ENCODE data around the gene PPRC1. TPM values are rescaled to one million over a fixed set of nuclear protein-coding genes. Genes with fewer than 3 reads are reported as not detected.
A peak's percentile ranks its signal among the peaks of the same experiment; 100 is the strongest.

PPRC1 gene
- total RNA-seq, 2 donors from 2014 or later, result 56.3 to 134 TPM

GRCh38 chr10:102122450-102122849 lies 10.4 kb upstream of the PPRC1 start:
- no peak for ATAC-seq
- Mint-ChIP-seq H3K27ac (no peak overlapping the region), H3K4me3 (no peak overlapping the region), H3K4me1 (ENCODE audit: low read depth in 2 of 2) (peaks cover 18 to 27% of the 10 kb centered on the region in 2 donors), H3K27me3 (no peaks in the 10 kb centered on the region), H3K9me3 (no peaks in the 10 kb centered on the region), H3K36me3 (no peaks in the 10 kb centered on the region)
- DNase-seq (ENCODE audit: low spot score), result no peak

DNA sequence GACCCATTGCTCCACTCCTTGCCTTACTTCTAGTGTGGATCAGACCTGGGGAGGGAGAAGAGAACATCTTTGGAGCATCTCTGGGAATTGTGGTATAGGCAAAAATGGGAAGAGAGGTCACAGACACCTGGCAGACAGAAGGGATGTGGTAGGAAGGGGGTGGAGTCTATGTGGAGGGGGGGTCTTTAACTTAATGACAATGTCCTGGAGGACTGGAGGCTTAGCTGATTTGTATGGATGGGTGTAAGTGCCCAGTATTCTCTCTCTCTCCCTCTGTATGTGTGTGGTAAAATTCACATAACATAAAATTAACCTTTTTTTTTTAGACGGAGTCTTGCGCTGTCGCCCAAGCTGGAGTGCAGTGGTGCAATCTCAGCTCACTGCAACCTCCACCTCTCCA lies 9.6 kb upstream of the PPRC1 start:
- H3K4me3 Mint-ChIP-seq, result no peak overlapping the region
- no peak for DNase-seq (ENCODE audit: low spot score)
- H3K9me3 Mint-ChIP-seq, result no peaks in the 10 kb centered on the region
- H3K36me3 Mint-ChIP-seq, result no peaks in the 10 kb centered on the region
- no peak for ATAC-seq
- no peaks in the 10 kb centered on the region for H3K27me3 Mint-ChIP-seq
- no peak overlapping the region for H3K27ac Mint-ChIP-seq
- H3K4me1 Mint-ChIP-seq (ENCODE audit: low read depth in 2 of 2), result peaks cover 10 to 20% of the 10 kb centered on the region in 2 donors

DNA sequence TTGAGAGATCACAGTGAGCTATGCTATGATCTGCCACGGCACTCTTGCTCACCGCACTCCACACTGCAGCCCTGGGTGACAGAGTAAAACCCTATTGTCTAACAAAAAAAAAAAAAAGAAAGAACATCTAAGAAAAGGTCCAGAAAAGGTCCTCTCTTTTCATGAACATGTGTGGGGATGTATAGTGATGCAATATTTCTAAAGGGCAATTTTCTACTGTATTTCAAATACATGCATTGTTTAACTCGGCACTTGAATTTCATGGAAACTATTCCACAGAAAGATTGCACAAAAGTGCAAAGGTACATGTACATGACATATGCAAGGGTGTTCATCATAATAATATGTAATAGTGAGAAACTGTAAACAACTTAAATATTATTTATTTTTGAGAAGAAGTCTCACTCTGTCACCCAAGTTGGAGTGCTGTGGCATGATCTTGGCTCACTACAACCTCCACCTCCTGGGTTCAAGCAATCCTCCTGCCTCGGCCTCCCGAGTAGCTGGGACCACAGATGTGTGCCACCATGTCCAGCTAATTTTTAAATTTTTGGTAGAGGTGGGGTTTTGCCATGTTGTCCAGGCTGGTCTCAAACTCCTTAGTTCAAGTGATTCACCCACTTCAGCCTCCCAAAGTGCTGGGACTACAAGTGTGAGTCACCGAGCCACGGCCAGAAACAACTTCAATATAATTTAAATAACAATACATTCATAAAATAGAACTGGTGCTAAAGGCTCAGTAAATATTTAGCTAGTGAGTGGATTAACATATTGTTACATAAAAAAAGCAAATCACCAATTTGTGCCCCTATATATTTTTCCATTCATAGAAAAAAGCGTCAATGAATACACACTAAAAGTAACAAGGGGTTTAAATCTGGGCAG lies 1.3 kb upstream of the PPRC1 start:
- Mint-ChIP-seq H3K36me3 (peaks cover 18% of the 10 kb centered on the region), H3K4me3 (peak overlapping the region; percentile 98), H3K27ac (peak overlapping the region; percentile 95 to 97), H3K9me3 (no peaks in the 10 kb centered on the region), H3K4me1 (ENCODE audit: low read depth in 2 of 2) (peaks cover 29 to 31% of the 10 kb centered on the region in 2 donors), H3K27me3 (no peaks in the 10 kb centered on the region)
- DNase-seq (ENCODE audit: low spot score), result no peak
- no peak for ATAC-seq

GRCh38 chr10:102132193-102132562 lies 662 bp upstream of the PPRC1 start:
- DNase-seq (ENCODE audit: low spot score), result no peak
- Mint-ChIP-seq H3K9me3 (no peaks in the 10 kb centered on the region), H3K4me3 (peak overlapping the region; percentile 98), H3K27me3 (no peaks in the 10 kb centered on the region), H3K4me1 (ENCODE audit: low read depth in 2 of 2) (peaks cover 29 to 34% of the 10 kb centered on the region in 2 donors), H3K27ac (peak overlapping the region; percentile 95 to 97), H3K36me3 (peaks cover 18% of the 10 kb centered on the region)
- ATAC-seq, result no peak

GRCh38 chr10:102133373-102134195 lies 744 bp downstream of the PPRC1 start:
- H3K9me3 Mint-ChIP-seq, result no peaks in the 10 kb centered on the region
- H3K27me3 Mint-ChIP-seq, result no peaks in the 10 kb centered on the region
- peaks cover 29 to 41% of the 10 kb centered on the region in 2 donors for H3K4me1 Mint-ChIP-seq (ENCODE audit: low read depth in 2 of 2)
- ATAC-seq (peak; percentile 28 to 53), DNase-seq (ENCODE audit: low spot score) (peak; percentile 74)
- peak overlapping the region; percentile 95 to 97 for H3K27ac Mint-ChIP-seq
- peaks cover 18% of the 10 kb centered on the region for H3K36me3 Mint-ChIP-seq
- H3K4me3 Mint-ChIP-seq, result peak overlapping the region; percentile 98

DNA sequence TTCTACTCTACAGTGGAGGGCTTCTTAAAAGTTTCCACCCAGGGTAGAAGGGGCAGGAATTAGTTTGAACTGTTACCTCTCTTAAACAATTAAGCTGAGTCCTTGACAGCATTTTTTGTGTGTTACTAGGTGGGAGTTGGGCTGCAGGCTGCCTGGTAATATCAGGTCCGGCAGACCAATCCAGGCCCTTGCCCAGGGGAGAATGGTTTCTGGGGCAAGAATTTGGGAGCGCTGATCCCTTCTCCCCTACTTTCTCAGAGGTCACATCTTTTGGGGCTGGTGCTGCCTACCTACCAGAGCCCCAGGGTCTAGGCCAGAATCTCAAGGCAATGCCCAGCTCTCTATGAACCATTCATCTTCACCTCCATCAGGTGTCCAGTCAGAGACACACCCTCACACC lies 1.6 kb downstream of the PPRC1 start:
- Mint-ChIP-seq H3K27ac (peak overlapping the region; percentile 95 to 97), H3K4me3 (peak overlapping the region; percentile 98), H3K4me1 (ENCODE audit: low read depth in 2 of 2) (peaks cover 29 to 45% of the 10 kb centered on the region in 2 donors), H3K27me3 (no peaks in the 10 kb centered on the region), H3K36me3 (peaks cover 23% of the 10 kb centered on the region), H3K9me3 (no peaks in the 10 kb centered on the region)
- DNase-seq (ENCODE audit: low spot score) (no peak), ATAC-seq (no peak)

- peaks cover 29 to 49% of the 10 kb centered on the region in 2 donors for H3K4me1 Mint-ChIP-seq (ENCODE audit: low read depth in 2 of 2)
Measured at GRCh38 chr10:102135956-102136526, 3.2 kb downstream of the PPRC1 start.

DNA sequence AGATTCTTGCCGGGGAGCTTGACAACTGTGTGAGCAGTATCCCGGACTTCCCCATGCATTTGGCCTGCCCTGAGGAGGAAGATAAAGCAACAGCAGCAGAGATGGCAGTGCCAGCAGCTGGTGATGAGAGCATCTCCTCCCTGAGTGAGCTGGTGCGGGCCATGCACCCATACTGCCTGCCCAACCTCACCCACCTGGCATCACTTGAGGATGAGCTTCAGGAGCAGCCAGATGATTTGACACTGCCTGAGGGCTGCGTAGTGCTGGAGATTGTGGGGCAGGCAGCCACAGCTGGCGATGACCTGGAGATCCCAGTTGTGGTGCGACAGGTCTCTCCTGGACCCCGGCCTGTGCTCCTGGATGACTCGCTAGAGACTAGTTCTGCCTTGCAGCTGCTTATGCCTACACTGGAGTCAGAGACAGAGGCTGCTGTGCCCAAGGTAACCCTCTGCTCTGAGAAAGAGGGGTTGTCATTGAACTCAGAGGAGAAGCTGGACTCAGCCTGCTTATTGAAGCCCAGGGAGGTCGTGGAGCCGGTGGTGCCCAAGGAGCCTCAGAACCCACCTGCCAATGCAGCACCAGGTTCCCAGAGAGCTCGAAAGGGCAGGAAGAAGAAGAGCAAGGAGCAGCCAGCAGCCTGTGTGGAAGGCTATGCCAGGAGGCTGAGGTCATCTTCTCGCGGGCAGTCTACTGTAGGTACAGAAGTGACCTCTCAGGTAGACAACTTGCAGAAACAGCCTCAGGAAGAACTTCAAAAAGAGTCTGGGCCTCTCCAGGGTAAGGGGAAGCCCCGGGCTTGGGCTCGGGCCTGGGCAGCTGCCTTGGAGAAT lies 6.7 kb downstream of the PPRC1 start:
- H3K4me3 Mint-ChIP-seq, result no peak overlapping the region
- DNase-seq (ENCODE audit: low spot score), result no peak
- no peak overlapping the region for H3K27ac Mint-ChIP-seq
- no peak for ATAC-seq
- H3K36me3 Mint-ChIP-seq, result peaks cover 16% of the 10 kb centered on the region
- H3K4me1 Mint-ChIP-seq (ENCODE audit: low read depth in 2 of 2), result peaks cover 14 to 39% of the 10 kb centered on the region in 2 donors
- H3K27me3 Mint-ChIP-seq, result no peaks in the 10 kb centered on the region
- no peaks in the 10 kb centered on the region for H3K9me3 Mint-ChIP-seq

More at GRCh38 chr10:102135956-102136526, 3.2 kb downstream of the PPRC1 start:
- ATAC-seq (no peak), DNase-seq (ENCODE audit: low spot score) (peak; percentile 3)
- Mint-ChIP-seq H3K36me3 (peaks cover 23% of the 10 kb centered on the region), H3K4me3 (peak overlapping the region; percentile 47), H3K27ac (peak overlapping the region in 1 of 2 donors; percentile 50), H3K27me3 (no peaks in the 10 kb centered on the region), H3K9me3 (no peaks in the 10 kb centered on the region)

GRCh38 chr10:102140218-102140617 lies 7.4 kb downstream of the PPRC1 start:
- no peak overlapping the region for H3K27ac Mint-ChIP-seq
- no peaks in the 10 kb centered on the region for H3K27me3 Mint-ChIP-seq
- H3K9me3 Mint-ChIP-seq, result no peaks in the 10 kb centered on the region
- peaks cover 7 to 32% of the 10 kb centered on the region in 2 donors for H3K4me1 Mint-ChIP-seq (ENCODE audit: low read depth in 2 of 2)
- DNase-seq (ENCODE audit: low spot score) (no peak), ATAC-seq (peak; percentile 5 to 8)
- H3K4me3 Mint-ChIP-seq, result no peak overlapping the region
- peaks cover 14% of the 10 kb centered on the region for H3K36me3 Mint-ChIP-seq

- Mint-ChIP-seq H3K4me1 (ENCODE audit: low read depth in 2 of 2) (peaks cover under 1 to 27% of the 10 kb centered on the region in 2 donors), H3K4me3 (no peak overlapping the region), H3K9me3 (no peaks in the 10 kb centered on the region), H3K36me3 (peaks cover 17% of the 10 kb centered on the region), H3K27me3 (no peaks in the 10 kb centered on the region), H3K27ac (no peak overlapping the region)
- no peak for DNase-seq (ENCODE audit: low spot score)
- ATAC-seq, result no peak
Measured at GRCh38 chr10:102140913-102141540, 8.2 kb downstream of the PPRC1 start.

- no peak overlapping the region for H3K27ac Mint-ChIP-seq
- peaks cover 19% of the 10 kb centered on the region for H3K36me3 Mint-ChIP-seq
- DNase-seq (ENCODE audit: low spot score) (no peak), ATAC-seq (peak in 1 of 2 donors; percentile 24)
- H3K27me3 Mint-ChIP-seq, result no peaks in the 10 kb centered on the region
- H3K4me3 Mint-ChIP-seq, result no peak overlapping the region
- peaks cover 0 to 26% of the 10 kb centered on the region in 2 donors for H3K4me1 Mint-ChIP-seq (ENCODE audit: low read depth in 2 of 2)
- H3K9me3 Mint-ChIP-seq, result no peaks in the 10 kb centered on the region
Measured at GRCh38 chr10:102141583-102142107, 8.8 kb downstream of the PPRC1 start.

DNA sequence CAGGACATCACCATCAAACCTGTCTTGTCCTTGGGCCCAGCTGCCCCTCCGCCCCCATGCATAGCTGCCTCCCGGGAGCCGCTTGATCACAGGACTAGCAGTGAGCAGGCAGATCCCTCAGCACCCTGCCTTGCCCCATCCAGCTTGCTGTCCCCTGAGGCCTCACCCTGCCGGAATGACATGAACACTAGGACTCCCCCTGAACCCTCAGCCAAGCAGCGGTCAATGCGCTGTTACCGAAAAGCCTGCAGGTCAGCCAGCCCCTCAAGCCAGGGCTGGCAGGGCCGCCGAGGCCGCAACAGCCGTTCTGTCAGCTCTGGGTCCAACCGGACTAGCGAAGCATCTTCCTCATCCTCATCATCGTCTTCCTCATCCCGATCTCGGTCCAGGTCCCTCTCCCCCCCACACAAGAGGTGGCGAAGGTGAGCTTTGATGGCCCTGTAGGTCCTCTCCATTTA lies 14.2 kb downstream of the PPRC1 start:
- Mint-ChIP-seq H3K36me3 (peaks cover 37% of the 10 kb centered on the region), H3K9me3 (no peaks in the 10 kb centered on the region), H3K4me3 (no peak overlapping the region), H3K27me3 (no peaks in the 10 kb centered on the region), H3K4me1 (ENCODE audit: low read depth in 2 of 2) (peaks cover 20% of the 10 kb centered on the region in 2 donors), H3K27ac (peak overlapping the region in 1 of 2 donors; percentile 5)
- ATAC-seq (no peak), DNase-seq (ENCODE audit: low spot score) (no peak)

Data from natural killer cell treated with Interleukin-12 subunit alpha and Interleukin-12 subunit beta and Interleukin-15 and Interleukin-18, amount 100 ng/mL, for 72 hours (primary cell).